Ascending aorta (tissue), 2 donors: Measurements from ENCODE around the gene CDK19. TPM values are rescaled to one million over a fixed set of nuclear protein-coding genes. Genes with fewer than 3 reads are reported as not detected.
"Not testable (repeated sequence)": the region's sequence is repeated elsewhere in the genome, so short reads cannot be mapped to it uniquely, and the experiment has no call there.

Source experiments
- DNase-seq, 2 donors: peaks; one replicate each; pipeline ENCODE4 v3.0.0-alpha.2; 2019; ENCODE audit warnings: low spot score in 2 of 2
- H3K27ac ChIP-seq, 2 donors: fragments of 200-600 bp; sonication (generic); one replicate each; pipeline ENCODE4 v1.5.1; 2016 to 2017; ENCODE audit warnings: mild to moderate bottlenecking in 1 of 2
- H3K27me3 ChIP-seq: fragments of 200-600 bp; sonication (generic); one replicate; pipeline ENCODE4 v1.5.1; 2017
- H3K36me3 ChIP-seq, 2 donors: fragments of 200-600 bp; sonication (generic); one replicate each; pipeline ENCODE4 v1.5.1; 2016
- H3K4me1 ChIP-seq, 2 donors: fragments of 200-600 bp; sonication (generic); one replicate each; pipeline ENCODE4 v1.5.1; 2016 to 2017; ENCODE audit warnings: mild to moderate bottlenecking in 1 of 2
- H3K4me3 ChIP-seq, 2 donors: fragments of 200-600 bp; sonication (generic); one replicate each; pipeline ENCODE4 v1.5.1; 2016 to 2017; ENCODE audit warnings: mild to moderate bottlenecking in 1 of 2
- H3K9me3 ChIP-seq, 2 donors: fragments of 200-600 bp; sonication (generic); one replicate each; pipeline ENCODE4 v1.5.1; 2016
- intact Hi-C: fragments of 100-400 bp; cut with DNase I; formaldehyde crosslinking; loops from one replicate; pipeline ENCODE4 v1.15.1; 2023
- total RNA-seq: library from RNA; depleted of rRNA; stranded (reverse); fragments of >200 nt; gene quantifications from one replicate; pipeline ENCODE4 v1.1.0, GENCODE V29; 2016
- TF ChIP-seq, protein P1 (sequence below), 3 experiments: fragments of 200-600 bp in 2 of 3; fragments of 450-650 bp in 1 of 3; sonication (generic) in 2 of 3; IDR thresholded peaks; one replicate each; pipeline ENCODE4 v1.5.1; 2016 to 2019; ENCODE audit warnings: antibody characterized with exemption in 3 of 3, mild to moderate bottlenecking in 1 of 3, moderate library complexity in 1 of 3

CDK19 gene
- total RNA-seq, 1 donor from 2014 or later = 5.2 TPM

DNA sequence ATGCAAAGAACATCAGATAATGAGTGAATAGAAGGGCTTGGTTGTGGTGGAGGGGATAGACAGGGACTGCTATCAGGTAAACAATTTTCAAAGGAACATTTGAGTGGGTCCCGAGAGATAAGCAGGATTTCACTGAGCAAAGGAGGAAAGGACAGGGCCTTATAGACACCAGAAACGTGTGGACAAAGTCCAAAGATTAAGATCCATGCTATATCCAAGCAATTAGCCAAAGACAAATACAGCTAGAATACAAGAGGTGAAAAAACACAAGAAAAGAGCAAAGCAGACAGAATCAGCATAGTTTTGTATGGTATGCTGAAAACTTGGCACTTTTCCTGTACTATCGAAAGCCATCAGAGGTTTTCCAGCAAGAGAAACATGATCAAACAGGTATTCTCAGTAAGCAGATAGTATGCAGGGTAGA lies 59.8 kb downstream of the CDK19 start:
- H3K36me3 ChIP-seq = no peaks in the 10 kb centered on the region
- H3K4me1 ChIP-seq = no peaks in the 10 kb centered on the region
- no peak overlapping the region for H3K4me3 ChIP-seq
- intact Hi-C loops = no loop called here
- H3K9me3 ChIP-seq = no peaks in the 10 kb centered on the region
- no peaks in the 10 kb centered on the region for H3K27me3 ChIP-seq
- no peak for DNase-seq
- H3K27ac ChIP-seq = no peak overlapping the region
- TF ChIP-seq, protein P1, sequence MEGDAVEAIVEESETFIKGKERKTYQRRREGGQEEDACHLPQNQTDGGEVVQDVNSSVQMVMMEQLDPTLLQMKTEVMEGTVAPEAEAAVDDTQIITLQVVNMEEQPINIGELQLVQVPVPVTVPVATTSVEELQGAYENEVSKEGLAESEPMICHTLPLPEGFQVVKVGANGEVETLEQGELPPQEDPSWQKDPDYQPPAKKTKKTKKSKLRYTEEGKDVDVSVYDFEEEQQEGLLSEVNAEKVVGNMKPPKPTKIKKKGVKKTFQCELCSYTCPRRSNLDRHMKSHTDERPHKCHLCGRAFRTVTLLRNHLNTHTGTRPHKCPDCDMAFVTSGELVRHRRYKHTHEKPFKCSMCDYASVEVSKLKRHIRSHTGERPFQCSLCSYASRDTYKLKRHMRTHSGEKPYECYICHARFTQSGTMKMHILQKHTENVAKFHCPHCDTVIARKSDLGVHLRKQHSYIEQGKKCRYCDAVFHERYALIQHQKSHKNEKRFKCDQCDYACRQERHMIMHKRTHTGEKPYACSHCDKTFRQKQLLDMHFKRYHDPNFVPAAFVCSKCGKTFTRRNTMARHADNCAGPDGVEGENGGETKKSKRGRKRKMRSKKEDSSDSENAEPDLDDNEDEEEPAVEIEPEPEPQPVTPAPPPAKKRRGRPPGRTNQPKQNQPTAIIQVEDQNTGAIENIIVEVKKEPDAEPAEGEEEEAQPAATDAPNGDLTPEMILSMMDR (IDR thresholded peaks at IDR 0.05) = no peak

GRCh38 chr6:110753936-110754668 lies 61.2 kb downstream of the CDK19 start:
- H3K36me3 ChIP-seq, H3K27me3 ChIP-seq, intact Hi-C loops, H3K4me1 ChIP-seq, H3K9me3 ChIP-seq, H3K4me3 ChIP-seq, DNase-seq, H3K27ac ChIP-seq: not testable (repeated sequence)

- H3K4me3 ChIP-seq = no peak overlapping the region
- no peak for DNase-seq
- TF ChIP-seq, protein P1 (IDR thresholded peaks at IDR 0.05) = no peak
- no peak overlapping the region for H3K27ac ChIP-seq
- no peaks in the 10 kb centered on the region for H3K9me3 ChIP-seq
- intact Hi-C loops = no loop called here
- peaks cover 0 to under 1% of the 10 kb centered on the region in 2 donors for H3K36me3 ChIP-seq
- no peaks in the 10 kb centered on the region for H3K4me1 ChIP-seq
- H3K27me3 ChIP-seq = no peaks in the 10 kb centered on the region
Observed at GRCh38 chr6:110748453-110748852, 66.8 kb downstream of the CDK19 start.

- TF ChIP-seq, protein P1 (IDR thresholded peaks at IDR 0.05) = no peak
- H3K36me3 ChIP-seq = peaks cover 5 to 12% of the 10 kb centered on the region in 2 donors
- H3K9me3 ChIP-seq = peaks cover 11 to 15% of the 10 kb centered on the region in 2 donors
- no peak for DNase-seq
- H3K4me3 ChIP-seq = no peak overlapping the region
- H3K4me1 ChIP-seq = no peaks in the 10 kb centered on the region
- intact Hi-C loops = no loop called here
- no peak overlapping the region for H3K27ac ChIP-seq
- H3K27me3 ChIP-seq = no peaks in the 10 kb centered on the region
Observed at GRCh38 chr6:110746680-110747079, 68.6 kb downstream of the CDK19 start.

DNA sequence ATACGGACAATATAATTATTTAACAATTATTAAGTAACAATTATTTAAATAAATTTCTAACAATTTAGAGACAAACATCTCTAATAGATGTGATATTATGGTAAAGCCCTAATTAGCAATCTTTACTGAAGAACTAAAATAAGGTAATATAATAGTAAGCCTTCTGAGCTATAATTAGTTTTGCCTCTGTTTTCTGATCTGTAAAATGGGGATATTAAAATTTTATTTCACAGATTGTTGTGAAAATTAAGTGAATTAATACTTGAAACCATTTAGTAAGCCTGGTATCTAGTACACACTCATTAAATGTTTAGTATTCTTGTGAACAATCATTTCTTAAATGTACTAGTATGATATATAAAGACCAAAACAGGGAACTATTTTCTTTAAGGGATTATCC lies 70.3 kb downstream of the CDK19 start:
- no peak for DNase-seq
- Histone ChIP-seq H3K36me3 (peaks cover 5 to 21% of the 10 kb centered on the region in 2 donors), H3K27ac (no peak overlapping the region), H3K9me3 (peaks cover 19 to 24% of the 10 kb centered on the region in 2 donors), H3K4me1 (no peaks in the 10 kb centered on the region), H3K27me3 (no peaks in the 10 kb centered on the region), H3K4me3 (no peak overlapping the region)
- intact Hi-C loops = no loop called here
- TF ChIP-seq, protein P1 (IDR thresholded peaks at IDR 0.05) = no peak

DNA sequence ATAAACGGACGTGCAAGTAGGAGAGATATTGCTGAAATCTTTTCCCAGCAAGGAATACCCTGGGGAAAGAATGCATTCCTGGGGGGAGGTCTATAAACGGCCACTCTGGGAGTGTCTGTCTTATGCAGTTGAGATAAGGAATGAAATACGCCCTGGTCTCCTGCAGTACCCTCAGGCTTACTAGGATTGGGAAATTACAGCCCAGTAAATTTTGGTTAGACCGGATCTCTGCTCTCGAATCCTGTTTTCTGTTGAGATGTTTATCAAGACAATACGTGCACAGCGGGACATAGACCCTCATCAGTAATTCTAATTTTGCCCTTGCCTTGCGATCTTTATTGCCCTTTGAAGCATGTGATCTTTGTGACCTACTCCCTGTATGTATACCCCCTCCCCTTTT lies 72.7 kb downstream of the CDK19 start:
- H3K4me3 ChIP-seq, DNase-seq, H3K27me3 ChIP-seq, intact Hi-C loops, H3K27ac ChIP-seq, H3K4me1 ChIP-seq: not testable (repeated sequence)
- Histone ChIP-seq H3K36me3 (peaks cover 5 to 21% of the 10 kb centered on the region in 2 donors), H3K9me3 (peaks cover 19 to 24% of the 10 kb centered on the region in 2 donors)
